Right atrium auricular region (tissue), 2 donors: ENCODE measurements around the gene RAB11FIP2. TPM values are rescaled to one million over a fixed set of nuclear protein-coding genes. Genes with fewer than 3 reads are reported as not detected.

Source experiments
- DNase-seq: peaks from one replicate; pipeline ENCODE4 v3.0.0-alpha.2; 2019; ENCODE audit warnings: low spot score
- H3K27ac ChIP-seq, 2 donors: fragments of 200-600 bp; sonication (generic); 1 replicate in 1 of 2; 2 replicates in 1 of 2; pipeline ENCODE4 v1.5.1; 2016 to 2019
- H3K27me3 ChIP-seq, 2 donors: fragments of 200-600 bp; sonication (generic); one replicate each; pipeline versions ENCODE4 v1.5.1 to v1.6.0; 2017 to 2019
- H3K36me3 ChIP-seq: fragments of 200-600 bp; sonication (generic); one replicate; pipeline ENCODE4 v1.5.1; 2016
- H3K4me1 ChIP-seq, 2 donors: fragments of 200-600 bp; sonication (generic); one replicate each; pipeline versions ENCODE4 v1.5.1 to v1.6.0; 2017 to 2019
- H3K4me3 ChIP-seq, 2 donors: fragments of 200-600 bp; sonication (generic); 1 replicate in 1 of 2; 2 replicates in 1 of 2; pipeline ENCODE4 v1.5.1; 2017 to 2019; ENCODE audit warnings: mild to moderate bottlenecking in 1 of 2, moderate library complexity in 1 of 2
- H3K9me3 ChIP-seq, 2 donors: fragments of 200-600 bp; sonication (generic); one replicate each; pipeline ENCODE4 v1.5.1; 2019
- total RNA-seq, 2 donors: library from RNA; depleted of rRNA; stranded (reverse); fragments of >200 nt; gene quantifications; one replicate each; pipeline ENCODE4 v1.1.0, GENCODE V29; 2016
- TF ChIP-seq, protein P1 (sequence below), 2 donors: fragments of 200-600 bp; sonication (generic); IDR thresholded peaks; one replicate each; pipeline ENCODE4 v1.5.1; 2019; ENCODE audit warnings: antibody characterized with exemption in 2 of 2

The RAB11FIP2 gene
- total RNA-seq, 2 donors from 2014 or later, result 13.2 to 13.4 TPM

DNA sequence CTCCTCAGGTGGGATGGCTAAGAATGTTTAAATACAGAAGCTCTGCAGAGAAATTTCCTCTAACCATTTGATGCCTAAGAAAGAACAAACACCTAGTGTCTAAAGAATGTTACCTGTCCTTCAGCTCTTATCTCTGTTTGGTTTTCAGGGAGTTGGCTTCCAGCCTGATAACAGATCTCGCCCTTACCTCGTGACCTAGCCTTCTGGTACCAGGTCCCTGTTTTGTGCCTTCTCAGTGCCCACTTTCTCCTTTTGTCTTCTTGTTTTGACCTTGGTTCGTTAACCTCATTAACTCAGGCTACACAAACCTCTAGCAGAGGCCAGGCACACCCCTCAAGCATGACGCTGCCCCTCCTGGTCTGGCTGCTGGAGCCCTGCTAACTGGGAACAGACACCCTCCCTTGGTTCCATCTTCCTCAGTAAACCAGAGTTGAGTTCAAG lies 16.1 kb upstream of the RAB11FIP2 start:
- Histone ChIP-seq H3K4me1 (no peaks in the 10 kb centered on the region), H3K36me3 (no peaks in the 10 kb centered on the region), H3K9me3 (no peaks in the 10 kb centered on the region), H3K4me3 (no peak overlapping the region), H3K27ac (no peak overlapping the region), H3K27me3 (no peaks in the 10 kb centered on the region)
- no peak for DNase-seq
- TF ChIP-seq, protein P1, sequence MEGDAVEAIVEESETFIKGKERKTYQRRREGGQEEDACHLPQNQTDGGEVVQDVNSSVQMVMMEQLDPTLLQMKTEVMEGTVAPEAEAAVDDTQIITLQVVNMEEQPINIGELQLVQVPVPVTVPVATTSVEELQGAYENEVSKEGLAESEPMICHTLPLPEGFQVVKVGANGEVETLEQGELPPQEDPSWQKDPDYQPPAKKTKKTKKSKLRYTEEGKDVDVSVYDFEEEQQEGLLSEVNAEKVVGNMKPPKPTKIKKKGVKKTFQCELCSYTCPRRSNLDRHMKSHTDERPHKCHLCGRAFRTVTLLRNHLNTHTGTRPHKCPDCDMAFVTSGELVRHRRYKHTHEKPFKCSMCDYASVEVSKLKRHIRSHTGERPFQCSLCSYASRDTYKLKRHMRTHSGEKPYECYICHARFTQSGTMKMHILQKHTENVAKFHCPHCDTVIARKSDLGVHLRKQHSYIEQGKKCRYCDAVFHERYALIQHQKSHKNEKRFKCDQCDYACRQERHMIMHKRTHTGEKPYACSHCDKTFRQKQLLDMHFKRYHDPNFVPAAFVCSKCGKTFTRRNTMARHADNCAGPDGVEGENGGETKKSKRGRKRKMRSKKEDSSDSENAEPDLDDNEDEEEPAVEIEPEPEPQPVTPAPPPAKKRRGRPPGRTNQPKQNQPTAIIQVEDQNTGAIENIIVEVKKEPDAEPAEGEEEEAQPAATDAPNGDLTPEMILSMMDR (IDR thresholded peaks at IDR 0.05), result no peak

DNA sequence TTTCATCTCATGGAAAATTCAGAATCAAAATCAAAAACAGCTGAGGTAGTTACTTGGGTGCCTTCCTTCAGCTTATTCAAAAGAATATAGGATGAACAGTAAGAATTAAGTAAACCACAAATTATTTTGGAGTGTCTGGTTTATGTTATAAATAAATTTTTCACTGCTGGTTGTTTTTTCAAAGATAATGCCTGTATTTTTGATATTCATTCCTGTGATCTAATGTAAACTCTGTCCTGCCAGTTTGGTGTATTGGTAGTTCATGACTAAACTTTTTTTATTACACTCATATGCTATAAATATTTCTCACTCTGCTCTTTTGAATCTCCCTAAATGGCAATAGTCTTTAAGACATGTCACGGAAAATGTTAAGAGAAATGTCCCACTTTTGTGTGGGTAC lies 11.6 kb upstream of the RAB11FIP2 start:
- H3K27me3 ChIP-seq, result no peaks in the 10 kb centered on the region
- TF ChIP-seq, protein P1 (IDR thresholded peaks at IDR 0.05), result no peak
- H3K36me3 ChIP-seq, result no peaks in the 10 kb centered on the region
- DNase-seq, result no peak
- H3K27ac ChIP-seq, result no peak overlapping the region
- H3K4me3 ChIP-seq, result no peak overlapping the region
- H3K4me1 ChIP-seq, result no peaks in the 10 kb centered on the region
- no peaks in the 10 kb centered on the region for H3K9me3 ChIP-seq

DNA sequence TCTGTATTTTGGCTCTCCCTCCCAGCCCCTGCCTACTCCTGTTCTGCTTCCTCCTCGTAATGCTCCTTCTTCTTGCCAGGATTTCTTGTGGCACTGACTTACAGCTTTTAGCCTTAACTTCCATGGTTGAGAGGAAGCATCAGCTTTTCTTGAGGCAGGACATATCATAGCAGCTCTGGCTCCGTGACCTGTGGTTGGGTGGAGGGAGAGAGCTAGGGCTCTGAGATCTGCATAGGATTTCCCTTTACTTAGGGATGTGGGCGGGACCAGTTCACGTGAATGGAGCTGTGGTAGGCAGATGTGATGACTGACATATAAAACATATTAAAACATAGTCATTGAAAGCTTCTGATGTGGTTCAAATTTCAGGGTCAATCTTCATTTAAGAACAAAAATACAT lies 10.6 kb upstream of the RAB11FIP2 start:
- Histone ChIP-seq H3K9me3 (no peaks in the 10 kb centered on the region), H3K4me1 (no peaks in the 10 kb centered on the region), H3K4me3 (no peak overlapping the region), H3K36me3 (no peaks in the 10 kb centered on the region), H3K27me3 (no peaks in the 10 kb centered on the region), H3K27ac (no peak overlapping the region)
- no peak for DNase-seq
- TF ChIP-seq, protein P1 (IDR thresholded peaks at IDR 0.05), result no peak

DNA sequence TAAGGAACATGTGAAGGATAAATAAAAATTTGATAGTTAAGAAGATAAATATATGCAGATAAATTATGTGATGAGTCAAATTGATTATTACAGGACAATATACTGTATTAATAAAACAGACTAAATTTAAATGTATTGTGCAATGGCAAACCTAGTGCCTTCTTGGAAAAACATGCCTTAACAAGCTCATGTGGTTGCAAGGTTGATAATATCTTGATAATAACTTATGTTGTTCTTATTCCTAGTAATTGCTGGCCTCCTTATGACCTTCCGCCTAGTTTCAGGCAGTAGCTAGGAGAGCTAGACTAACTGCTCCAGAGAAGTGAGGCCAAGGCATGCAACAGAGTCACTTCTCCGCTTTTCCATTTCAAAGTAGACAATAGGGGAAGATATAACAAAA lies 7.6 kb upstream of the RAB11FIP2 start:
- TF ChIP-seq, protein P1 (IDR thresholded peaks at IDR 0.05), result no peak
- H3K9me3 ChIP-seq, result no peaks in the 10 kb centered on the region
- H3K27me3 ChIP-seq, result no peaks in the 10 kb centered on the region
- no peak for DNase-seq
- H3K27ac ChIP-seq, result no peak overlapping the region
- H3K36me3 ChIP-seq, result no peaks in the 10 kb centered on the region
- H3K4me3 ChIP-seq, result no peak overlapping the region
- no peaks in the 10 kb centered on the region for H3K4me1 ChIP-seq

DNA sequence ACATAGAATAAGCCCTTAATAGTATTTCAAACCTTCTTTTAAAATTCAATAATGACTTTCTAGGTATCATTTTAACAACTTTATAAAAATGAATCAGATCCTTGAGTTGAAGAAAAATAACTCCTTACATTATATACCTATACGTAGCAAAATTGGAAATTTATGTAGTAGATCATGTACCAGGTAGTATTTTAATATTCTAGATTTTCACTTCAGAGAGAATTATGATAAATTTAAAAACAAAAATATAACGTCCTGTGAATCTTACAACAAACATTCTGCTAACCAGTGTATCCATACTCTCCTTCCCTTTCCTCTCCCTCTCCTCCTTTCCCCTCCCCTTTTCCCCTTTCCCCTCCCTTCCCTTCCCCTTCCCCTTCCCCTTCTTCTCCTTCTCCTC lies 6.1 kb upstream of the RAB11FIP2 start:
- H3K4me3 ChIP-seq, result no peak overlapping the region
- no peaks in the 10 kb centered on the region for H3K9me3 ChIP-seq
- H3K27ac ChIP-seq, result no peak overlapping the region
- H3K36me3 ChIP-seq, result no peaks in the 10 kb centered on the region
- TF ChIP-seq, protein P1 (IDR thresholded peaks at IDR 0.05), result no peak
- no peaks in the 10 kb centered on the region for H3K4me1 ChIP-seq
- no peaks in the 10 kb centered on the region for H3K27me3 ChIP-seq
- DNase-seq, result no peak

DNA sequence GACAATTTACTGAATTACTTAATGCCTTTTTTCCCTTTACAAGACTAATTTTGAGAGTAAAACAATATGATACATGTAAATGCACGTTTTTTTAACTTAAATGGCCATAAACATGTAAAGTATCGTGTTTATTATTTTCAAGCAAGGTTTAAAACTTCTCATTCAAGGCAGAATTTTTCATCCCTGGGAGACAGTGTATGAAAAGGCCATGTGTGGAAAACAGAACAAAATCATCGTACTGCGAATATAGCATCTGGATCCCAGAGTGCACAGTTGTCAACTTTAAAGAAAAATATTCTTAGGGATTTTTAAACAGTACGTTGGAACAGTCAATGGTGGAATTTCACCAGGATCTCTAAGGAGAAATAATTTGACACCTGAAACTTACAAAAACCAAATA lies 1.1 kb upstream of the RAB11FIP2 start:
- H3K27me3 ChIP-seq, result no peaks in the 10 kb centered on the region
- H3K4me3 ChIP-seq, result no peak overlapping the region
- H3K9me3 ChIP-seq, result no peaks in the 10 kb centered on the region
- H3K36me3 ChIP-seq, result no peaks in the 10 kb centered on the region
- TF ChIP-seq, protein P1 (IDR thresholded peaks at IDR 0.05), result no peak
- peaks cover 0 to 36% of the 10 kb centered on the region in 2 donors for H3K4me1 ChIP-seq
- no peak overlapping the region for H3K27ac ChIP-seq
- DNase-seq, result no peak
